ENCODE data around the gene CACNA1C.

Gene CACNA1C

DNA sequence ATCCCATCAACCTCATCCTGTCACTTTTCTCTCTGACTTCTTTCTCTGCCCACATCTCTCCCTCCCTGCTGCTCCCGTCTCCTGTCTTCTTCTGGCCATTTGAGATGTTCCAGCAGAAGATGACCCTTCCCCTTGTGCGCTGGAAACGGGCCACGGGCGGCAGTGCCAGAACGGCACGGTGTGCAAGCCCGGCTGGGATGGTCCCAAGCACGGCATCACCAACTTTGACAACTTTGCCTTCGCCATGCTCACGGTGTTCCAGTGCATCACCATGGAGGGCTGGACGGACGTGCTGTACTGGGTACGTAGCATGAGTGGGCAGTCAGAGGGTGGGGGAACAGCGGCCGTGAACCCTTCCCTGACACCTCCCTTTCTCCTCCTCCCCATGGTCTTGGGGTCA lies 440.3 kb downstream of the CACNA1C start:
- DNase-seq (ENCODE audit: low read depth in 3 of 3, low spot score in 1 of 3): no peak

DNA sequence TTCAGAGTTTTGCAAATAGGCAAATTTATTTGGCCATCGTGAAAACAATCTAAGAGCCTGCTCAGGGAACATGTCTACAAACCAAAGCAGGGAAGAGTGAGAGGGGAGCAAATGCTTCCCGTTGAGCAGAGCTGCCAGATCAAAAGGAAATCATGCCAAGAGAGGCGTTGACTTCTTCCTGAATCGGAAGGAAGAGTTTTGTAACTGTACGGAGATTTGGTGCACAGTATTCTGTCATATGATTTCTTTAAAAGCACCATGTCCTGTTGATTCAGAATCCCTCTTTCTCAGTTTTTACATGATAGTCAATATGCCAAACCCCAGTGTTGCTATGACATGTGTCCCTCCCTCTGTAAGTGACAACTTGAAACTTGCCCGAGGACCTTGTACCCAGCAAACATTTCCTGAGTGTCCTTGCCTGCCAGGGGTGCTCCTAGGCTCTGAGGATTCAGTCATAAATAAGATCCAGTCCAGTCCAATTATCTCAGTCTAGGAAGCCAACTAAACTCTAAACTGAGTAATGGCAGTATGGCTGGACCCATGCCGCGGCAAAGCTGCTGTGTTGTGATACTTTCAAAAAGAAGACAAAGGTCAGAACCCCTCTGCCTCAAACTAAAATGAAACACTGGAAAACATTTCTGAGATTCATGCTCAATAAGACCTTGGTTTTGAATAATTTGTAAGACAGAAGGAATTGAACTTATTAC lies 441.9 kb downstream of the CACNA1C start:
- no peak for DNase-seq (ENCODE audit: low read depth in 3 of 3, low spot score in 1 of 3)

DNA sequence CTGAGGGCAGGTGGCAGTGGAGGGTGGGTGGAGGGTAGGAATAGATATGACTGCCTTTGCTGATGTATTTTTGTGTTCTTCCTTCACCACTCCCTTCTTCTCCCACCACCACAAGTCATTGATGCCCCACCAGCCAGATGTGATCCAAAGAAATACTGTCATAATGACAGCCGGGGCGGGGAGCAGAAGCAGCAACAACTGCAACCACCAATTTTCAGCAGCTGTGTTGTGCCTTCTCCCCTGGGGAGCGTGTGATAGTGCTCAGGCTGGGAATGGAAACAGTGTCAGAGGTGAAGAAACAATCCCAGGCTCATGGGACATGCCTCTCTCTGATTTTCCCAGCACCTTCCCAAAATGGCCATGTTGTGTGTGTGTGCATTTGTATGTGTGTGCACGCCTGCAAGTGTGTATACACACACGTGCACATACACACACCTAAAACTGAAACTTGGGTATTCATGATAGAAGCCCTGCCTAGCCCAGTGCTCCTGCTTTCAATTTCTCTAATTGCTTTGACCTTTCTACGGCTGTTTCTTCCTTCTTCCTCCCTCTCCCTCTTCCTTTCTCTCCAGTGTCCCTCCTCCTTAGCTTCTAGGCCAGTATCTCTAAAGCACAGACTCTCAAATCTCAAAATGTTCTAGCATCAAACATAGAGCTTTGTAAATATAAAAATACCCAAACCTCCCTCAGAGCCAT lies 442.8 kb downstream of the CACNA1C start:
- no peak for DNase-seq (ENCODE audit: low read depth in 3 of 3, low spot score in 1 of 3)

DNA sequence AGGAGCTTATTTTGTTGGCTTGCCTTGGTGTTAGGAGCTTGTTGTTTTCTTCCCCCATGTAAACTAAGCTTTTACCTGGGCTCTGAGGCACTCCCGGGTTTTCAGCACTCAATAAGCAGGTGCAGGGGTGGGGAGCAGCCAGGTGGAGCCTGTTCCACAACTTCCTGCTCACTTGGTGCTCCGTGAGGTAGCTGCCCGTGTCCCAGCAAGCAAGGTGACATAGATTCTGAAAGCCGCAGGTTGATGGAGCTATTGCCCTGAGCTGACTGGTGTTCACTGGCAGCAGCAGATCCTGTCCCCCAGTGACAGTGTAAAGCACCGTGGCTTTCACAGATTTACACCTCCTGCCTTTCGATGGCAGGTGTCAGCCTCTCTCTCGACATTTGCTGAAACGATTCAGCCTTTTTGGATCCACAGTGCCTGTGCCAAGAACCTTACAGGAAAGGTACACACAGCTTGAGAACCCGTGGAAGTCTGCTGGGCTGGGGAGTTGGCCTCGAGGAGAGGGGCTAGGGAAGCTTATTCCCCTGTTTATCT lies 446.2 kb downstream of the CACNA1C start:
- no peak for DNase-seq (ENCODE audit: low read depth in 3 of 3, low spot score in 1 of 3)

DNA sequence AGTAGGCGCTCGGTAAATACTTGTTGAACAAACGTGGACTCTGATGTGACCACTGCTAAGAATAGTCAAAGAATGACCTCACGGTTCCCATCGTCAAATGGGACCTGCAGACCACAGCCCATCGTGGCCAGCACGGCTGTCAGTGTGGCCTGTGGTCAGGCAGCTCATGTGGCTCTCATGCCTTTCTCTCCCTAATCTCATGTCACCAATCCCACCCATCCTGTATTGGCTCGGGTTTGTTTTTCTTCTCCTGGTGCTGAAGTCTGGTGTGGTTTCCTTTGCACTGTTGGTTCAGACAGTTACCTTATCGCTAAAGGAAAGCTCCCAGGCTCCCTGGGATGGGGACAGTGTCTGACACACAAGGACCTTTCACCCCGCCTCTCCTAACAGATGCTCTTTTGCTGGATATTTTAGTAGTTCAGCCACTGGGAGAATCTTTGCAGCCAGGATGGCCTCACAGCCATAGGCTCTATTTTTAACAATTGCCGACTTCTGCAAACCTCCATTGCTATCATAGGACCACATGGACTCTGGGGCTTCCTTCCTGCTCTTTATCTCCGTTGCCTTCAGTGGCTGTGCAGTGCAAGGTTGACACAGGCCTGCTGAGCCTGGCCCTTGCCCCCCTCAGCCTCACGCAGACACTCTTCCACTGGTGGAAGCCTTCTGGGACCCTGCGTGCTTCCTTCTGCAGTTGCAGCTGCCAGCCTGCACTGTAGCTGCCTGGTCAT lies 448.8 kb downstream of the CACNA1C start:
- DNase-seq (ENCODE audit: low read depth in 3 of 3, low spot score in 1 of 3): no peak

DNA sequence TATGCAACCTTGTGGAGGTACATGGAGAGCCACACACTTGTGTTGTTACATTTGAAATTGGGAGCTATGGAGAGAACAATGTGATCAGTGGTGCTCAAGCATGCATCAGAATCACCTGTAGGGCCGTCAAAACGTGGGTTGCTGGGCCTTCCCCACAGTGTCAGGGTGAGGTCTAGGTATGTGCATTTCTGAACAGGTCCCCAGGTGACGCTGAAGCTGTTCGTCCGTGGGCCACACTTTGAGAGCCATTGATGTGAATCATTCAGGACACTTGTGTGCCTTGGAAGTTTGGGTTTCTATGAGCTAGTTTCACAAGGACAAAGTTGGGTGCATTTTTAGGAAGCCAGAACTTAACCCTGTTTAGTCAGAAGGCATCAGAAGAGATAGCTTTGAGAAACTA lies 450.2 kb downstream of the CACNA1C start:
- no peak for DNase-seq (ENCODE audit: low read depth in 3 of 3, low spot score in 1 of 3)

DNA sequence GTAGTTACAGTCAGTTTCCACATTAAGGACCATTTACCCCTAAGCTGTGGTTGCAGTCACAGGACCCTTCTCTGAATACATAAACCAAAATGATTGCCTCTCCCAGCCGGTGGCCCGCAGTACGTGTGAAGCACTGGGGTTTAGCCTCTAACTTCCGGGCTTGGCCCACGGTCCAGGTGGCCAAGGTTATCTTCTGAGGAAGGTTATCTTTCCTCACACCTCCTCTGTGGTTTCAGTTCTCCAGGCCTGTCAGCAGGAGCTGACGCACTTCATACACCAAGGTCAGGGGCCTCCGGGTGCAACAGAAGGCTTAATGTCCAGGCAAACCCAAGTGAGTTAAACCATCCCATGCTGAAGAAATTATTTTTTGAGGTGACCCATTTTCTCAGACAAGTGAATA lies 451.0 kb downstream of the CACNA1C start:
- DNase-seq (ENCODE audit: low read depth in 3 of 3, low spot score in 1 of 3): no peak

DNA sequence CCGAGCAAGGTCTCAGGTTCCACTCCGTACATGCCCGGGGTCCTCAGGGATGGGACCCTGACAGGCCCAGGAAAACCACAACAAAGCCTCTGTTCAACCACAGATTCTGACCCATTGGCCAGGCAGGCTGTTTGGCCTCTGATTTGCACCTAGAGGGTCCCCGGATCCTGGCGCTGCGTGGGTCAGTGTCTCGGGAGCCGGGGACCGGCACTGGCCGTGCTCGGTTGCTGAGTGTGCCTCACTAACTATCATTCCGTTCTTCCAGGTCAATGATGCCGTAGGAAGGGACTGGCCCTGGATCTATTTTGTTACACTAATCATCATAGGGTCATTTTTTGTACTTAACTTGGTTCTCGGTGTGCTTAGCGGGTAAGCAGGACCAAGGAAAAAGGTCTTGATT lies 451.8 kb downstream of the CACNA1C start:
- DNase-seq (ENCODE audit: low read depth in 3 of 3, low spot score in 1 of 3): no peak

DNA sequence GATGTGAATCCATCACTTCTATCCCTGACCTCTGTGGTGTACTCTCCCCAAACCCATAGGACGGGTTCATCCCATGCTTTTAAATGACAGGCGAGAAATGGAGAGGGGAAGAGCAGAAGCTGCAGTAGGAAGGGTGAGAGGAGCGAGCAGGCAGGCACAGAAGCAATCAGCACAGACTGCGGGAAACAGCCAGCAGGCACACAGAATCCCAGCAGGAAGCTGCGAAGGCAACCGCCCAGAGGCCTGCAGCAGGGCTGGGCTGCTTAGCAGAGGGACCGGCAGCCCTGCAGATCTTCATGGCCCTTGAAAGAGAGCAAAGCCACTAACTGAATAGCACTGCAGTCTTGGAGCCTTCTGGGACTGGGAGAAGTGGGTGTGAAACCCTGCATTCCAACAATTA lies 455.0 kb downstream of the CACNA1C start:
- DNase-seq (ENCODE audit: low read depth in 3 of 3, low spot score in 1 of 3): no peak

DNA sequence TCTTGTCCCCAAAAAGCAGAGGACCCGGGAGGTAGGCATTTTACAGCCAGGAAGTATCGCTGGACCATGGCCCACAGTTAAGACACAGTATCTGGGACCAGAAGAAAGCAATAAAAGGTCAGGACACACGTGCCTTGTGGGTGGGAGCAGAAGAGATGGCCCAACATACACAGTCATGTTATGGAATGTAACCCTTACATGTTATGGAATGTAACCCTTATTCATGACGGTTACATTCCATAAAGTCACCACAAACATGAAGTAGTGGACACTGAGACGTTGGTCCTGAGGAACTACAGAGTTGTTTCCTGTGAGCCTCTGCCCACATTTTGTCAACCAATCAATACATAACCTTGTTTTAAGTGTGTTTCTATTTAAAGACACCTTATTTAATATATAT lies 456.4 kb downstream of the CACNA1C start:
- DNase-seq (ENCODE audit: low read depth in 3 of 3, low spot score in 1 of 3): no peak

DNA sequence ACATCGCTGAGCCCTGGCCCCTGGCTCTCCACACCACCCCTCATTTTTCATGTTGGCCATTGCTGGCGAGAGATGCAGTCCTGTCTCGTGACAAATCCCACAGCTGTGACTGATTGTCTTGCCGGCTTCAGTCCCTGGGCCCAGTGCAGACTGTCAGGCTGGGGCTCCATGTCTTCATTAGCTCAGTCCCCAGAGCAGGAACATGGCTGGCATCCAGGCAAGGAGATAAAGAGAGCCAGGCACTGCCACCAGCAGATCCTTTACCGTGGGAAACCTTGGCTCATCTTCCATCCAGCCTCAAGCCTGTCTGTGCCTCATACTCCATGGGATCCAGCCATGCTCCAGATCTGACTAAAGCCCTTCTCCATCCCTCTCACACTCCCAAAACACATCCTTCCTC lies 457.3 kb downstream of the CACNA1C start:
- no peak for DNase-seq (ENCODE audit: low read depth in 3 of 3, low spot score in 1 of 3)

DNA sequence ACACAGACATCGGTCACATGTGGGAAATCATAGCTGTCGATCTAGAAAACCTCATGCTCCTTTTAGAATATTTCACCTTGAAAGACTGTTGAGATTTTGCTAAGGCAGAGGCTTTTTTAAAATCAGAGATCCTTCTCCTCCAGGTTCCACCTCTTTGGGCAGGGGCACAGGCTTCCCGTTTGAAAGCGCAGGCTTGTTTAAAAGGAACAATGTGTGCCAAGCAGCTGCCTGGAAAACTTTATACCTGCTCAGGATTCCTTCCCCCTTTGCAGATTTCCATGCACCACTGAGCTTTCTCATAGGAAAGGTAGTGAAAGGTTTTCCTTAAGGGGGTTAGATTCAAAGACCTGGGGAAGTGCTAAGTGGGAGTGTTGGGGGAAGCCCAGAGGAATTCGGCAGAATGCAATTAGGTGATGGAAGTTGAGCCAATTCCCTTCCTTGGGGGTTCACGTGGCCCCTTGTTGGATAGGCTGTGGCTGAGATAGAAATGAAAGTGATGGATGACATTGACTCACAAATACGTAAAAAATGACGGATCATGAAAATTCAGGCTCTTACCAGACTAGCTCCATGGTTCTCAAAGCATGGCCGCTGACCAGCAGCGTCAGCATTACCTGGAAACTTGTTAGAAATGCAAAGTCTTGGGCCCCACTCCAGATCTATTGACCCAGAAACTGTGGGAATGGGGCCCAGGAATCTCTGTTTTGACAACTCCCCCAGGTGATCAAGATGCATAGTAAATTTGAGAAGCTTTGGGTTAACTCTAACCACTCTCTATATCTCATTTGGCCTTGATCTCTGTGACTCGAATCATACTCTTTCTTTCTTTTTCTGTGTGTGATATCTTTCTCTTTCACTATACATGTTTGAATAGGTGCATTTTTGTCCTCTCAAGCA lies 460.6 kb downstream of the CACNA1C start:
- DNase-seq (ENCODE audit: low read depth in 3 of 3, low spot score in 1 of 3): no peak

DNA sequence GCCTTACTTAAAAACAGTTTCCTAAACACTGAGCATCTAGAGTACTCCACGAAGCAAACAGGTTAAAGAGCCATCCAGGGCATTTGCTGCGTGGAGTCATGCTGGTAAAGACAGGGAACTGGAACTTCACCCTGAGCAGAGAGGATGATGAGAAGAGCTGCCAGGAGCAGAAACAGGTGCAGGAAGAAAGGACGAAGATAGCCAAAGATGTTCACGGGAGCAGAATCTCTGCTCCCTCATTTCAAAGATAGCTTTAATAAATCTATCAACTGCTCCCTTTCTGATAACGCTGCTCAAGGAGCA lies 461.2 kb downstream of the CACNA1C start:
- DNase-seq (ENCODE audit: low read depth in 3 of 3, low spot score in 1 of 3): no peak

DNA sequence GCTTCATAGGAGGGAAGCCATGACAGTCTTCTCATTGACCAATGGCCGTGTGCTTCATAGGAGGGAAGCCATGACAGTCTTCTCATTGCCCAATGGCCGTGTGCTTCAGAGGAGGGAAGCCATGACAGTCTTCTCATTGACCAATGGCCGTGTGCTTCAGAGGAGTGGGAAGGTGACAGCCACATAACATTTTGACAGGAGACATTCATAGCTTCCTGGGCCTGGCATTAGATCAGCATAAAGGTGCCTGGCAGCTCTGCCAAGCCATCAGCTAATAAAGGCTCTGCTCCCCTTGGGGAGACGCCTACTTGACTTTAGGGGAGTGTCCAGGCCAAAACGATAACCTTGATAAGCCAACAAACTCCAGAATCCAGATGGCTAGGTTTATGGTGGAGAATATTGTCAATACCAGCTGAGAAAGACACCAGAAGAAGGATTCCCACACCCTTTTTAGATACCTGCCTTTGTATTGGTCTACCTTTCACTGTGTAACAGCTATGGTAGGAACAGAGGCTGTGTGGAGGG lies 468.0 kb downstream of the CACNA1C start:
- no peak for DNase-seq (ENCODE audit: low read depth in 3 of 3, low spot score in 1 of 3)

DNA sequence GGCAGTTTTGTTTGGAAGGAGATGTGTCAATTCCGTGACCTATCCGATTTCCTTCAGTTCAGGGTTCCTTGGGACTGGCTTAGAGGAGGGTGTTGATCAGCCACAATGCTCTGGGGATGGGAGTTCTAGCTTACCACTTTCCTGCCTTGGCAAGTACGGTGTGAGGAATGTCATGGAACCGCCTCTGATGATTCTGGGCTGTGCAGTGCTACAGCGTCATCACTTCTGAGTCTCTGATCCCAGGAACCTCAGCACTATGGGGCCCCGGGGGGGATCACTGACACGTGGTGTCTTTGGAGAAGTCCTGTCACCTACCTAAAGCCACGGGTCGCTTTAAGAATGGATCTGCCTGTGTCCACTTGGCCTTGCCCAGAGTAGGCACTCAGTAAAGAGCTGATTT lies 470.5 kb downstream of the CACNA1C start:
- DNase-seq (ENCODE audit: low read depth in 3 of 3, low spot score in 1 of 3): no peak

DNA sequence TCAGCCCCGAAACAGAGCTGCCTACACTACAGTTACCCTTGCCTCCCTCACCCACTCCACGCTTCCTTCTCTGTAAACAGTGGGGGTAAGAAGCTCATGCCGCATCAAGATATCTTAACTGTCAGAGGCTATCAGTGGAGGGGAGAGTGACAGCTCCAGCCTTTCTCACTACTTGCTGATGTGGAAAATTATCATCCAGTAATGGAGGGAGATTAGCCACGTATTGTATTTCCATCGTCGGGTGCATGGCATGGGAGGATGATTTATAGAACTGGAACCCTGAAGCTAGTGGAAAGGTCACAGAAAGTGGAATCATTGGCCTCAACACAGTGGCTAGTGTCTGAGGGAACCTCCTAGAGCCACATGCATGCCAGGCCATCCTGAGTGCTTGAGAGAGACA lies 471.1 kb downstream of the CACNA1C start:
- no peak for DNase-seq (ENCODE audit: low read depth in 3 of 3, low spot score in 1 of 3)

DNA sequence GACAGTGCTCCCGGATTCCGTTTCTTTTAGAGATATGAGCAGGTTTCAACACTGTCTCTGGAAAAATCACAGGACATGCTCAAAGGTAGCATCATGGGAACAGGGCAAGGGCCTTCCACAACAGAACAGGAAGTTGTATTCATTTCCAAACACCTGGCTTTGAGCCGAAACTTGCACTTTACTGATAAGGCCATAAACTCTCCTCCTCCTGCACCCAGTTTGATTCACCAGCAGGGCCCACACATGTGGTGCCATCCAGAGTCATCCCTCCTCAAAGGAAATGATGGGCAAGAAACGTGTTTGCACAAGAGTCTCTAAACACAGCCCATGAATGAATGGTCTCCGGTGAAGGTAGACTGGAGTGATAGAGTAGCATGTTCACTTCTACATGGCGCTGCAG lies 473.6 kb downstream of the CACNA1C start:
- no peak for DNase-seq (ENCODE audit: low read depth in 3 of 3, low spot score in 1 of 3)

DNA sequence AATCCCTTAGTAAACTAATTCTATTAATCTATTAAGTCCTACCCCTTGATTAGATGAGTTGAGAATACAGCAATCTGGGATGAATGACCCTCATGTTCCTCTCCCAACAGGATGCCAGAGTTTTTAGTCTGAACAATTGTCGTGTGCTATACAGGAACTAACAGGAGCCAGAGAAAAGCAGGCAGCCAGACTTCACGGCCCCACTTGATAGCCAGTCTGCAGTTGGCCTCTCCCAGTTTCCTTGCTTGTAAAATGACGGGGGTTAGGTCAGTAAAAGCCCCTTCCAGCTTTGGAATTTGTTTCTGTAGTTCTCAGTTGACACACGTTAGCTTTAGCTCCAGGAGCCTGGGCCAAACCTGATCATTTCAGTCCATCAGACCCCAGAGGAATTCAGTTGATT lies 475.2 kb downstream of the CACNA1C start:
- DNase-seq (ENCODE audit: low read depth in 3 of 3, low spot score in 1 of 3): no peak

DNA sequence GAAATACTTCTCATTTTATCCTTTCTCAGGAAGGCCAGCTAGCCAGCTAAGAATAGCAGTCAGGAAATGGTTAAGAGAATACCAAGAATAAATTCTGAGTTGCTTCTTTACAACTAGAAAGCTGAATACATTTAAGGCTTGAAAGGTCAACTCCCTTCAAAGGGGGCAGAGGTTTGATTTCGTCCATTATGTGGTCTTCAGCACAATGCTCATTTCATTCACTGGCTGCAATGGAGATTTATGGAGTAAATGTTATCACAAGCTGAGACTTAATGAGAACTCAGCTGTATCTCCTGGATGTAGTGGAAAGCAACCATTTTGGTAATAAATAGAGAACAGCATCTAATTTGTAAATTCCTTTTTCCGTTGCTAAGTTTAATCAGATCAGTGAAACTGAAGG lies 477.0 kb downstream of the CACNA1C start:
- no peak for DNase-seq (ENCODE audit: low read depth in 3 of 3, low spot score in 1 of 3)

DNA sequence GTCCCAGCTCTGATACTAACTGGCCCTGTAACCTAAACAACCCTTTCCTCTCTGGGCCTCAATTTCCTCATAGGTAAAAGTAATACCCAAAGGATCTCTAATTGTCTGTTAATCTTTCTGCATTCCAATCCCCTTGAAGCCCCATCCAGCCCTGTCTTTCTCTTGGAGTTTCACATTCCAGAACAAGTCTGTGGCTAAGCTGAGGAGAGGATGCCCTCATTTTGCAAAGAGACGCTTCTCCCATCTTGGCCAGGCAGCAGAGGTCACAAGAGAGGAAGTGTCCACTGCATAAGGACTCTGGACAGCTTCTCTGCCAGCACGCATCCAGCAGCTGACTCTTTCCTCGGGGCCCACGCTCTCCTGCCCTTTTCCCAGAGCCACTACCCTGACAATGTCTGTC lies 478.6 kb downstream of the CACNA1C start:
- no peak for DNase-seq (ENCODE audit: low read depth in 3 of 3, low spot score in 1 of 3)

DNA sequence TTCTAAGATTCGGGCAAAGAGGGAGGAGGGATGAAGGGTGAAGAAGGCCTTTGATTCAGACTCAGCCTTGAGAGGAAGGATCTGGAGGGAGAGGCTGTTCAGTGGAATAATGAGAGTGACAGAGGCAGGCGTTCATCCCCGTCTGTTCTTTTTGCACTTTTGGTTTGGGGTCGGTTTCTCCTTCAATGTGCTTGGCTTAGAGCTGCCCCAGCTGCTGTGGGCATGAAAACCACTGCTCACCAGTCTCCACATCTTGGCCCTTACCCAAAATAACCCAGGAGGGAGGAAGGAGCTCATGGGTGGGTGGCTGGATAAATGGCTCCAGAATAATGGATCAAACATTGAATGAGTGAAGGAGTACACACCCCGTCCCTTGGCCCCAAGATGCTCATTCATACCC lies 480.2 kb downstream of the CACNA1C start:
- DNase-seq (ENCODE audit: low read depth in 3 of 3, low spot score in 1 of 3): no peak
